Bronchial epithelial cell (primary cell): ENCODE data around the gene RNF19B. TPM values are rescaled to one million over a fixed set of nuclear protein-coding genes. Genes with fewer than 3 reads are reported as not detected.
A peak's percentile ranks its signal among the peaks of the same experiment; 100 is the strongest.
"Not testable (repeated sequence)": the region's sequence is repeated elsewhere in the genome, so short reads cannot be mapped to it uniquely, and the experiment has no call there.

ENCODE experiments used
- DNase-seq: peaks from one replicate; pipeline ENCODE4 v3.0.0-alpha.2; 2010; ENCODE audit warnings: low read depth
- FAIRE-seq: peaks from 2 replicates; lab custom pipeline; 2011; peaks lifted over from hg19 to GRCh38; lab: Jason Lieb, UNC
- H3K27me3 ChIP-seq: 2 replicates; pipeline ENCODE4 v1.5.1; 2011; ENCODE audit warnings: low read length; ENCODE audit not compliant: control insufficient read depth, insufficient read depth
- H3K36me3 ChIP-seq: 2 replicates; pipeline ENCODE4 v1.5.1; 2011; ENCODE audit warnings: low read length; ENCODE audit not compliant: control insufficient read depth, insufficient read depth
- H3K4me3 ChIP-seq: 2 replicates; pipeline ENCODE4 v1.5.1; 2011; ENCODE audit warnings: mild to moderate bottlenecking, low read depth, low read length, control low read depth
- total RNA-seq: library from RNA; depleted of rRNA; stranded (reverse); fragments of >200 nt; gene quantifications from 2 replicates; pipeline ENCODE4 v1.2.1, GENCODE V29; 2014
- TF ChIP-seq, protein P1 (sequence below): IDR thresholded peaks from 2 replicates; pipeline ENCODE4 v1.5.1; 2011; ENCODE audit warnings: mild to moderate bottlenecking, moderate library complexity, low read length, control low read depth, inconsistent platforms; ENCODE audit not compliant: insufficient read depth, severe bottlenecking

RNF19B gene
- total RNA-seq, 1 donor from 2014 or later: 32.6 TPM

DNA sequence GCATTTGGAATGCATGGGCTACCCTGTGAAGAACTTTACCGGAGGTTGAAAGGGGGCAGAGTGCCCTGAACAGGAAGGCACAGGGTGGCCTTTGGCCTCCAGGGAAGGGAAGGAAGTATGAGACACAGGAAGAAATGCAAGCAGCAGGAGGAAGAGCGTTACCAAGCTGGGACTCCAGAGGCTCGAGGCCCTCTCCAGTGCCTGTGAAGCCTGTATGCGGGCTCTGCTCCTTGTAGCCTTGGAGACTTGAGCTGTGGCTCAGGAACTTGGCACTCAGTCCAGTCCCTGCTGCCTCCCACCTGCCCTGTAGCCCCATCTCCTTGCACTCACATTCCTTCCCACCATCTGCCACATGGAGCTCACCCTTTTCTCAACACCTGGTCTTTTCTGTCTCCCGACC is 33.5 kb upstream of the RNF19B start:
- TF ChIP-seq, protein P1, sequence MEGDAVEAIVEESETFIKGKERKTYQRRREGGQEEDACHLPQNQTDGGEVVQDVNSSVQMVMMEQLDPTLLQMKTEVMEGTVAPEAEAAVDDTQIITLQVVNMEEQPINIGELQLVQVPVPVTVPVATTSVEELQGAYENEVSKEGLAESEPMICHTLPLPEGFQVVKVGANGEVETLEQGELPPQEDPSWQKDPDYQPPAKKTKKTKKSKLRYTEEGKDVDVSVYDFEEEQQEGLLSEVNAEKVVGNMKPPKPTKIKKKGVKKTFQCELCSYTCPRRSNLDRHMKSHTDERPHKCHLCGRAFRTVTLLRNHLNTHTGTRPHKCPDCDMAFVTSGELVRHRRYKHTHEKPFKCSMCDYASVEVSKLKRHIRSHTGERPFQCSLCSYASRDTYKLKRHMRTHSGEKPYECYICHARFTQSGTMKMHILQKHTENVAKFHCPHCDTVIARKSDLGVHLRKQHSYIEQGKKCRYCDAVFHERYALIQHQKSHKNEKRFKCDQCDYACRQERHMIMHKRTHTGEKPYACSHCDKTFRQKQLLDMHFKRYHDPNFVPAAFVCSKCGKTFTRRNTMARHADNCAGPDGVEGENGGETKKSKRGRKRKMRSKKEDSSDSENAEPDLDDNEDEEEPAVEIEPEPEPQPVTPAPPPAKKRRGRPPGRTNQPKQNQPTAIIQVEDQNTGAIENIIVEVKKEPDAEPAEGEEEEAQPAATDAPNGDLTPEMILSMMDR: no peak
- Histone ChIP-seq H3K4me3 (no peak overlapping the region), H3K27me3 (no peaks in the 10 kb centered on the region), H3K36me3 (peaks cover 1% of the 10 kb centered on the region)
- FAIRE-seq: no peak
- DNase-seq: no peak

DNA sequence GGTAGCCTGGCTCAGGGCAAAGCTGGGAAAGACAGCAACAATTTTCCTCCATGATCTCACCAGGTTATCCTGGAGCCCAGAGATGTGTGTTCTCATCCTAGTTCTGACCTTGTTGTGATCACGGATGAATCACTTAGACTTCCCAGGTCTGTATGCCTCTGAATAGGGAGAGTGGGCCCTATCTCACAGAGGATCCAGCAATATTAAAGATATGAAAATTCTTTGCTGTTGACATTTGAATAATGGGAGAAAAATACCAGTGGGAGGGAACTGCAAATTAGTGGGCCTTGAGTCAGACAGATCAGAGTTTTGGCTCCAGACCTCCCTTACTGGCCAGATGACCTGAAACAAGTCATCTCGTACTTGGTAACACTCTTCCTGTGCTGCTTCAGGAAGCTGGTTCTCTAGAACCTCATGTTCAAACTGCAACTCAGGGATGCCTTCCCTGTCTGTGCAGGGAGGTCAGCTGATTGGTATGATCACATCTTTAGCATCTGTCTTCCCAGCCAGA is 32.8 kb upstream of the RNF19B start:
- TF ChIP-seq, protein P1: no peak
- Histone ChIP-seq H3K27me3 (no peaks in the 10 kb centered on the region), H3K36me3 (peaks cover 1% of the 10 kb centered on the region), H3K4me3 (no peak overlapping the region)
- FAIRE-seq (no peak), DNase-seq (peak; percentile 73)

DNA sequence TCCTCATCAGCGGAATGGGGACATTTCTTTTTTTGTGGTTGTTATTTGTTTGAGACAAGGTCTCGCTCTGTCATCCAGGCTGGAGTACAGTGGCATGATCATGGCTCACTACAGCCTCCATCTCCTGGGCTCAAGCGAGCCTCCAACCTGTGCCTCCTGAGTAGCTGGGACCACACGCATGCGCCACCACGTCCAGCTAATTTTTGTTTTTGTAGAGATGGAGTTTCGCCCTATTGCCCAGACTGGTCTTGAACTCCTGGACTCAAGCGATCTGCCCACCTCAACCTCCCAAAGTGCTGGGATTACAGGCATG is 28.7 kb upstream of the RNF19B start:
- FAIRE-seq, H3K27me3 ChIP-seq, H3K4me3 ChIP-seq, DNase-seq, H3K36me3 ChIP-seq: not testable (repeated sequence)

DNA sequence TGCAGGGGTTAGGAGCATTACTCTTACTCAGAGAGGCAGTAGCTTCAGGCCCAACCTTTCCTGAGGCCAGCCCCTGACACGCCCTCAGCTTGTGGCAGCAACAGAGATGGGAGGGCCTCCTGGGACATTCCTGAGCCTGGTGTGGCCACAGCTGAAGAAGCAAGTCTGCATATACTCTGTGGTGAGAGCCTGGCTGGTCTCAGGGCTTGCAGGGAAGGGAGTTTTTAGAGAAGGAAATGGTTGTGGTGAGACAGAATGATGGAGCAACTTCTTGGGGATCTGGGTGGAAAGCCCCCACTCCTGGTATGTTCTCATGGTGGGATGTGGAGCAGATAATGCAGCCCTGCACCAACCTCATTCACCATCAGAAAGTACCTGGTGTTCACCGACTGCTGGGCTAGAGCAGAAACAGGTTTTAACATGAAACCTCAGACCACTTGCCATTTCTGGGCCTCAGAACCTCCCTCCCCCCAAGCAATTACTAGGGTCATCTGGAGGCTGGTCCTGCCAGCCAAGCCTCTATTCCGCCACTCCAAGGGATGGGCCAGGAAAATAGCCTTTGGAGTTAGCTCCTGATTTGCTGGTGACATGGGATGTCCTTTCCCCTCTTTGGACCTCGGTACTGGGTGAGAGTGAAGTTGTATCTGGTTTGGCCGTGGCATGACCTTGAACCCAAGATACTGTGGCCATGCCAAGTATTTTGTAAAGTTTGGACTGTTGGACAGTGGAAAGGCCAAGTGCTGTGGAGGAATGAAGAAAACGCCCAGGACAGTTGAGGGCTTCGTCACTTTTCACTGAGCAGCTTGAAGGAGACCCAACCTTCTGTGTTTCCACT is 28.1 kb upstream of the RNF19B start:
- TF ChIP-seq, protein P1: no peak
- no peak overlapping the region for H3K4me3 ChIP-seq
- H3K27me3 ChIP-seq: no peaks in the 10 kb centered on the region
- DNase-seq: peak; percentile 94
- H3K36me3 ChIP-seq: no peaks in the 10 kb centered on the region
- no peak for FAIRE-seq

DNA sequence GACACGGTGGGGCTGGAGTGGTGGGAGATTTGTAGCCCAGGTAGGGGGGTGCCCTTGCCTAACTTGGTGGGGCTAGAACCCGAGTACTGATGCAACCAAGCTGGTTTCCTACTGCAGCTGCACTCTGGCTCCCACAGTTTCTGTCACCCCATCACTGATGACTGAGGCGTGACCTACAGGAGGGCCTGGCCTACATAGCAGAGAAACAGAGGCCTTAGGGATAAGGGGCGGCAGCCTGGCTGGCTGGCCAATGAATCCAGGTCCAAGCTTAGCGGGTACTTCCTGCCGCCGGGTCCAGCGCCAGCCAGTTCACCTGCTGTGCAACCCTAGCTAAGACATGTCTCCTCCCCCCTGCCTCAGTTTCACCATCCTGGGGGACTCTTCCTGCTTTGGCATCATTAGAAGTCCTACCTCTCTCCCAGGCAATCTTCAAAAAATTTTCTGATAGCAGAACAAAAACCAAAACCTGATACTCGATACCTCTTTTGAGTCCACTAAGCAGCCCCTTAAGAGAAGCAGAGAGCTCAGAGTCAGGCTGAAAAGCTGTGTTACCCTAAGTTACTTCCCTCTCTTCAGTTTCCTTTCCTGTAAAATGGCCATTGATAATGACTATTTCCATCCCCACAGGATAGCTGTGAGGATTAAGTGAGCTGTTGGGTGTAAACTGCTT is 27.3 kb upstream of the RNF19B start:
- TF ChIP-seq, protein P1: no peak
- no peaks in the 10 kb centered on the region for H3K36me3 ChIP-seq
- FAIRE-seq: no peak
- no peak overlapping the region for H3K4me3 ChIP-seq
- no peak for DNase-seq
- no peaks in the 10 kb centered on the region for H3K27me3 ChIP-seq

DNA sequence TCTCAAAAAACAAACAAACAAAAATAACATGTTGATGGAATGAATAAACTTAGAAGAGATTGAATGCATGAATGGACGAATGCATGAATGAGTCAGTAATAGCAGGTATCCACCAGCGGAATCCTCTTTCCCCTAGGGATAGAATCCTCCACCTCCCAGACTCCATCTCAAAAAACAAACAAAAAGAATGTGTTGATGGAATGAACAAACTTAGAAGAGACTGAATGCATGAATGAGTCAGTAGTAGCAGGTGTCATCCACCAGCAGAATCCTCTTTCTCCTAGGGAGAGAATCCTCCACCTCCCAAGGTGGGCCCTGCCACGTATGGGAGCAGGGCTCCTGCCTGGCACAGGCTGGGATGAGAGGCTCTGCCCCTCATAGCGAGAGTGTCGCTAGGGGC is 26.8 kb upstream of the RNF19B start:
- H3K27me3 ChIP-seq: no peaks in the 10 kb centered on the region
- FAIRE-seq (no peak), DNase-seq (peak; percentile 78)
- TF ChIP-seq, protein P1: no peak
- no peaks in the 10 kb centered on the region for H3K36me3 ChIP-seq
- no peak overlapping the region for H3K4me3 ChIP-seq
